HG02970 (cell line): Measurements from ENCODE around the gene SLC6A2.
"Not testable (repeated sequence)": the region's sequence is repeated elsewhere in the genome, so short reads cannot be mapped to it uniquely, and the experiment has no call there.

ENCODE experiments used
- ATAC-seq: cut with Tn5 transposase; IDR thresholded peaks from one replicate; pipeline ENCODE4 v1.9.1; 2021; ENCODE audit warnings: mild to moderate bottlenecking, moderate library complexity, moderate number of reproducible peaks; ENCODE audit not compliant: unreplicated experiment, low FRiP score

SLC6A2 gene

GRCh38 chr16:55703003-55704001 is 47.5 kb downstream of the SLC6A2 start:
- no peak for ATAC-seq

- no peak for ATAC-seq
Observed at GRCh38 chr16:55706739-55707384, 51.1 kb downstream of the SLC6A2 start.

- ATAC-seq: no peak
Observed at GRCh38 chr16:55709801-55710200, 54.0 kb downstream of the SLC6A2 start.

- no peak for ATAC-seq
Observed at GRCh38 chr16:55710466-55710865, 54.7 kb downstream of the SLC6A2 start.

GRCh38 chr16:55711959-55712876 is 56.4 kb downstream of the SLC6A2 start:
- peak; percentile 58 for ATAC-seq

- no peak for ATAC-seq
Observed at GRCh38 chr16:55713103-55713502, 57.3 kb downstream of the SLC6A2 start.

GRCh38 chr16:55717326-55717725 is 61.5 kb downstream of the SLC6A2 start:
- no peak for ATAC-seq

- ATAC-seq: no peak
Observed at GRCh38 chr16:55725055-55725777, 69.4 kb downstream of the SLC6A2 start.

- ATAC-seq: no peak
Observed at GRCh38 chr16:55728797-55729196, 73.0 kb downstream of the SLC6A2 start.

- no peak for ATAC-seq
Observed at GRCh38 chr16:55730115-55730514, 74.3 kb downstream of the SLC6A2 start.

- no peak for ATAC-seq
Observed at GRCh38 chr16:55732496-55732895, 76.7 kb downstream of the SLC6A2 start.

GRCh38 chr16:55734665-55735064 is 78.9 kb downstream of the SLC6A2 start:
- ATAC-seq: no peak

GRCh38 chr16:55735120-55735781 is 79.5 kb downstream of the SLC6A2 start:
- no peak for ATAC-seq

GRCh38 chr16:55736671-55737070 is 80.9 kb downstream of the SLC6A2 start:
- no peak for ATAC-seq

GRCh38 chr16:55737318-55737717 is 81.5 kb downstream of the SLC6A2 start:
- no peak for ATAC-seq

- no peak for ATAC-seq
Observed at GRCh38 chr16:55737966-55738365, 82.2 kb downstream of the SLC6A2 start.

- no peak for ATAC-seq
Observed at GRCh38 chr16:55746081-55746480, 90.3 kb downstream of the SLC6A2 start.

- no peak for ATAC-seq
Observed at GRCh38 chr16:55747785-55748184, 92.0 kb downstream of the SLC6A2 start.

- not testable (repeated sequence) for ATAC-seq
Observed at GRCh38 chr16:55752465-55753144, 96.8 kb downstream of the SLC6A2 start.
